Superior temporal gyrus (tissue), 1 donor: ENCODE results near the gene TFF2.

ENCODE experiments used
- DNase-seq: peaks from one replicate; pipeline ENCODE4 v3.0.0-alpha.2; 2016; ENCODE audit errors: extremely low spot score

Gene TFF2

GRCh38 chr21:42384156-42384945, 33.6 kb upstream of the TFF2 start:
- no peak for DNase-seq

- no peak for DNase-seq
These were observed 32.5 kb upstream of the TFF2 start for GRCh38 chr21:42383331-42383730.

GRCh38 chr21:42382915-42383314, 32.1 kb upstream of the TFF2 start:
- DNase-seq = no peak

GRCh38 chr21:42381347-42381984, 30.7 kb upstream of the TFF2 start:
- DNase-seq = no peak

GRCh38 chr21:42379426-42380215, 28.8 kb upstream of the TFF2 start:
- no peak for DNase-seq

GRCh38 chr21:42378418-42378817, 27.6 kb upstream of the TFF2 start:
- no peak for DNase-seq

- DNase-seq = no peak
These were observed 27.2 kb upstream of the TFF2 start for GRCh38 chr21:42377951-42378340.

GRCh38 chr21:42377211-42377950, 26.6 kb upstream of the TFF2 start:
- DNase-seq = no peak

- no peak for DNase-seq
These were observed 25.7 kb upstream of the TFF2 start for GRCh38 chr21:42376338-42376982.

- no peak for DNase-seq
These were observed 25.2 kb upstream of the TFF2 start for GRCh38 chr21:42375966-42376337.

GRCh38 chr21:42375506-42375905, 24.7 kb upstream of the TFF2 start:
- DNase-seq = no peak

- no peak for DNase-seq
These were observed 24.2 kb upstream of the TFF2 start for GRCh38 chr21:42374864-42375499.

- DNase-seq = no peak
These were observed 23.7 kb upstream of the TFF2 start for GRCh38 chr21:42374457-42374856.

- DNase-seq = no peak
These were observed 23.2 kb upstream of the TFF2 start for GRCh38 chr21:42373908-42374455.

- no peak for DNase-seq
These were observed 22.6 kb upstream of the TFF2 start for GRCh38 chr21:42373196-42373907.

- no peak for DNase-seq
These were observed 20.3 kb upstream of the TFF2 start for GRCh38 chr21:42370894-42371654.

- DNase-seq = no peak
These were observed 19.0 kb upstream of the TFF2 start for GRCh38 chr21:42369821-42370220.

GRCh38 chr21:42367367-42368165, 16.8 kb upstream of the TFF2 start:
- DNase-seq = no peak
